Measurements from ENCODE around the gene MLLT3.

DNA sequence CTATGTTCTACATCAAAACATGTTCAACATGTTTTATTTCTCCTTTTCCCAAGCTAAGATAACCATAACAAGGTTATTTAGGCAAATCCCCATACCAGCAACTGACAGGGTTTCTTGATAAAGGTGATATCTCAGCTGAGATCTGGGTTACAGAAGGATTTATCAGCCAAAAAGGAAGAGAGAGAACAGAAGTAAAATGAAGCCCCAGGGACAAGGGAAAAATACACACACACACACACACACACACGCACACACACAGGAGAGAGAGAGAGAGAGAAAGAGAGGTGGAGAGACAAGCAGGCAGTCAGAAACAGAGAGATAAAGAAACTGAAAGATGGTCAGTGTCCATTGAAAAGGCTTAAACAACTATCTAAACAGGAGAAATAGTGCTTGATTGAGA, 19.7 kb upstream of the MLLT3 start:
- no peak for TF ChIP-seq POLR2A (IDR thresholded peaks at IDR 0.05)
- TF ChIP-seq, protein P1, sequence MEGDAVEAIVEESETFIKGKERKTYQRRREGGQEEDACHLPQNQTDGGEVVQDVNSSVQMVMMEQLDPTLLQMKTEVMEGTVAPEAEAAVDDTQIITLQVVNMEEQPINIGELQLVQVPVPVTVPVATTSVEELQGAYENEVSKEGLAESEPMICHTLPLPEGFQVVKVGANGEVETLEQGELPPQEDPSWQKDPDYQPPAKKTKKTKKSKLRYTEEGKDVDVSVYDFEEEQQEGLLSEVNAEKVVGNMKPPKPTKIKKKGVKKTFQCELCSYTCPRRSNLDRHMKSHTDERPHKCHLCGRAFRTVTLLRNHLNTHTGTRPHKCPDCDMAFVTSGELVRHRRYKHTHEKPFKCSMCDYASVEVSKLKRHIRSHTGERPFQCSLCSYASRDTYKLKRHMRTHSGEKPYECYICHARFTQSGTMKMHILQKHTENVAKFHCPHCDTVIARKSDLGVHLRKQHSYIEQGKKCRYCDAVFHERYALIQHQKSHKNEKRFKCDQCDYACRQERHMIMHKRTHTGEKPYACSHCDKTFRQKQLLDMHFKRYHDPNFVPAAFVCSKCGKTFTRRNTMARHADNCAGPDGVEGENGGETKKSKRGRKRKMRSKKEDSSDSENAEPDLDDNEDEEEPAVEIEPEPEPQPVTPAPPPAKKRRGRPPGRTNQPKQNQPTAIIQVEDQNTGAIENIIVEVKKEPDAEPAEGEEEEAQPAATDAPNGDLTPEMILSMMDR (IDR thresholded peaks at IDR 0.05) = no peak

Data from thyroid gland (tissue), 4 donors.